ENCODE data around the gene PTPN18. TPM values are rescaled to one million over a fixed set of nuclear protein-coding genes. Genes with fewer than 3 reads are reported as not detected.

Gene PTPN18
- total and polyA plus RNA-seq, 4 donors: 18.2 to 37.6 (median 25.9) TPM

DNA sequence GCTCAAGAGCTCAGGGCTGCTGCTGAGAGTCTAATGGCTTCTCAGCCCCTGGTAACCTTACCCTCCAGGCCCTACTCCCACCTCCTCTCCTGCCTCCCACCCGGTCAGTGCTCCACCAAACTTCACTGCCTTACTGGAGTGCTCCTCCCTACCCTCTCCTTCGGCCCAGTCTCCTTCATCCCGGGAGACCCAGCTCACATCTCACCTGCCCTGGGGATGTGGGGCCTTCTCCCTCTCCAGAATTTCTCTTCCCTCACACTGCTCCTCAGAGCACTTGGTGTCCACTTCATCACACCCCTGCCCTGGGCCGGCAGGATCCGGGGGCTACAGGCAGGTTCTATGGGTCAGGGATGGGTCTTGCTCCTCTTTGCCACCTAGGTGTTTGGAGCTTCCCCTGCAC, 21.6 kb downstream of the PTPN18 start:
- Histone ChIP-seq H3K4me3 (ENCODE audit: low read depth, low read length) (no peak overlapping the region), H3K27ac (ENCODE audit: low read depth, low read length) (no peak overlapping the region), H3K27me3 (ENCODE audit: control insufficient read depth, insufficient read depth, low read length) (no peaks in the 10 kb centered on the region), H3K4me1 (ENCODE audit: control insufficient read depth, insufficient read depth, low read length) (peaks cover 10% of the 10 kb centered on the region), H3K36me3 (ENCODE audit: control insufficient read depth, insufficient read depth, low read length) (peaks cover 4% of the 10 kb centered on the region), H3K9me3 (ENCODE audit: control insufficient read depth, insufficient read depth, low read length) (no peaks in the 10 kb centered on the region)
- DNase-seq (ENCODE audit: low read depth in 4 of 6, low spot score in 6 of 6): no peak
- WGBS (ENCODE audit: insufficient coverage): 94% methylated on average over 5 of the region's 5 CpGs

DNA sequence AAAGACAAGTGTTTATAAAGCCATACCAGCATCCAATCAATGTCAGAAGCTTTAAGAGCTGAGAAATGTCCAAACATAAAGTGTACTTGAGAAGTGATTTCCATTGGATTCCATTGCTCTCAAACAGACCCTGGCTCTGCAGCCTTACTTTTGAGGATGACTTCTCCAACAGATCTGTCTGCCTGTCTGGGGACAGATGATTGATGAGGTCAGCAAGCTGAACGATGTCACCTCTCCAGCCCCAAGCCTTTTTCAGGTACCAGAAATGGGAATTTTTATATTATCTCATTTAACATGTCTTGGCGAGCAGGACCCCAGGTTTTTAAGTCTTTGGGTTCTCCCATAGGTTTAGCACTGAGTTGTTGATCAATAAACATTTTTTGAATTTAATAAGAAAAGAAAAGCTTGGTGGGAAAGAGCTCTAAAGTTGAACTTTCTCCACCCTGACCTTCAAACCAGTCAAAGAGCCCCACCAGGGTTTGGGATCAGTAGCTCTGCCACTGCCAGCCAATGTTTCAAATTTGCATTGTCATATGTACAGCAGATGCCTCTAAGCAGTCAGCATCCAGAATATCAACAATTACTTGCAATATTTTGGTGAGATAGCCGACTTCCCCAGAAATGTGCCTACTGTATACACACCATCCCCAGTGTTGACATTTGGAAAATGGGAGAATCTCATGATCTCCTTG, 22.5 kb downstream of the PTPN18 start:
- no peak for DNase-seq (ENCODE audit: low read depth in 4 of 6, low spot score in 6 of 6)
- H3K9me3 ChIP-seq (ENCODE audit: control insufficient read depth, insufficient read depth, low read length): no peaks in the 10 kb centered on the region
- no CpG with 5 or more reads among the region's 3 CpGs for WGBS (ENCODE audit: insufficient coverage)
- no peak overlapping the region for H3K4me3 ChIP-seq (ENCODE audit: low read depth, low read length)
- peaks cover 4% of the 10 kb centered on the region for H3K36me3 ChIP-seq (ENCODE audit: control insufficient read depth, insufficient read depth, low read length)
- no peaks in the 10 kb centered on the region for H3K27me3 ChIP-seq (ENCODE audit: control insufficient read depth, insufficient read depth, low read length)
- peaks cover 1% of the 10 kb centered on the region for H3K4me1 ChIP-seq (ENCODE audit: control insufficient read depth, insufficient read depth, low read length)
- H3K27ac ChIP-seq (ENCODE audit: low read depth, low read length): no peak overlapping the region

DNA sequence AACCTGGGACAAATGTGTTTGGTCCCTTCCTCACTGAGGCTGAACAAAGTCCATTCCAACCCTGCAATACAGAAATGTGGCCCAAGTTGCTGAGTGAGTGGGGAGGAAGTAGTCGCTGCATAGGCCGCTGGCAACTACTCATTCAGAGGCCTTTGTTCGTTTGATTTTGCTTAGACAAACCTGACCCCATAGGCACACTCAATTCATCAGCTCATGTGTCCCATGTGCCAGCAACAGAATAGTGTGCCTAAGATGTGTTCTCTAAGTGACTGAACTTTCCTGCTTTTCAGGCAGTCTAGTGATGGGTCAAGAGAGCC, 23.0 kb downstream of the PTPN18 start:
- Histone ChIP-seq H3K4me1 (ENCODE audit: control insufficient read depth, insufficient read depth, low read length) (no peaks in the 10 kb centered on the region), H3K36me3 (ENCODE audit: control insufficient read depth, insufficient read depth, low read length) (peaks cover 4% of the 10 kb centered on the region), H3K9me3 (ENCODE audit: control insufficient read depth, insufficient read depth, low read length) (no peaks in the 10 kb centered on the region), H3K27ac (ENCODE audit: low read depth, low read length) (no peak overlapping the region), H3K4me3 (ENCODE audit: low read depth, low read length) (no peak overlapping the region), H3K27me3 (ENCODE audit: control insufficient read depth, insufficient read depth, low read length) (no peaks in the 10 kb centered on the region)
- WGBS (ENCODE audit: insufficient coverage): 100% methylated on average over 1 of the region's 3 CpGs
- no peak for DNase-seq (ENCODE audit: low read depth in 4 of 6, low spot score in 6 of 6)

DNA sequence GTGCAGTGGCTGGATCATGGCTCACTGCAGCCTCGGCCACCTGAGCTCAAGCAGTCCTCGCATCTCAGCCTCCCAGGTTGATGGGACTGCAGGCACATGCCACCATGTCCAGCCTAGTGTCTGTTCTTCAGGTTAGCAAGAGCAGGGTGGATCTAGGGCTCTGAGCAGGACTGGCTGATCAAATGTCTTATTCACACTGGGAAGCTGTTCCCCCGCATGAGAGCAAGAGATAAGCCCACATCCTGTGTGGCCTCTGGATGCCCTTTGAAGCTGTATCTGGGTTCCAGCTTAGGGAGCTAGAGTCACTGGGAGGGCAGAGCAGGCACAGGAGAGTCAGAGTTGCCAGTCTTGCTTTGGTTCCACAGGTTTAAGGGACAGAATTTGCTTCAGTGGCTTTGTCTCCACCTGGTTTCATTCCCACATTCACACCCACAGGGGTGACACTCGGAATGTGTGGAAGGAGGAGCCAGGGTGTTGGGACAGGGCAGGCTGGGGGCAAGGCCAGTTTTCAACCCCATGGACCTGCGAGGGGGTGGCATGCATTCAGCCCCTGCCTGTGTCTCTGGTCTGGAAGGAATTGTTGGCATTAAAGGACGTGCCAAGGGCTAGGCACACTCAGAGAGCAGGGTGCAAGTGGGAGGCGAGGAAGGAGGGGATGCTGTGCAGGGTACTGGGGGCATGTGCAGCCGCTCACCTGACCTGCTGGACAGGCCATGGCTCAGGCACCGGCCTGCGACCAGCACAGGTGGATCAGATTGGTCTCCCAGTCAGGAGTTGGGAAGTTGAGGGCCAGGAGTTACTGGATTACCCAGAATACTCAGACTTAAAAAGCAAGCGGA, 24.5 kb downstream of the PTPN18 start:
- Histone ChIP-seq H3K27me3 (ENCODE audit: control insufficient read depth, insufficient read depth, low read length) (no peaks in the 10 kb centered on the region), H3K4me1 (ENCODE audit: control insufficient read depth, insufficient read depth, low read length) (no peaks in the 10 kb centered on the region), H3K9me3 (ENCODE audit: control insufficient read depth, insufficient read depth, low read length) (no peaks in the 10 kb centered on the region), H3K36me3 (ENCODE audit: control insufficient read depth, insufficient read depth, low read length) (peaks cover 4% of the 10 kb centered on the region), H3K27ac (ENCODE audit: low read depth, low read length) (no peak overlapping the region), H3K4me3 (ENCODE audit: low read depth, low read length) (no peak overlapping the region)
- WGBS (ENCODE audit: insufficient coverage): 94% methylated on average over 8 of the region's 11 CpGs
- no peak for DNase-seq (ENCODE audit: low read depth in 4 of 6, low spot score in 6 of 6)

DNA sequence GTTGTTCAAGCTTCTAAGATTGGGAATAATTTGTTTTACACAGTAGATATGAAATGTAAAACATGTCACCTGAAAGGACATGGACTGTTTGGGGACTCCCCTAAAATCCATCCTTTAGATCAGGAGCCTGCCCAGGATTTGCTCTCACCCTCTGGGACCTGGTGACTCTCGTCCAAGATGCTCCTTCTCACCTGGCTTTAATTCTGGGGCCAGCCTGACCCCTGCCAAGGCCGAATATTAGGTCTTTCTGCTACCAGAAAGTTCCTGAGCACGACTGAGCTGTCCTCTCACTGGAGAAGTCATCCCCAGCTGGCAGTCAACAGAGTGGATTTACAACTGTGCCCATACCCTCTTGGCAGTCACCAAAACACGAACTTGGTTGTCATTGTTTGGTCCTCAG, 25.3 kb downstream of the PTPN18 start:
- DNase-seq (ENCODE audit: low read depth in 4 of 6, low spot score in 6 of 6): no peak
- H3K27ac ChIP-seq (ENCODE audit: low read depth, low read length): no peak overlapping the region
- H3K4me3 ChIP-seq (ENCODE audit: low read depth, low read length): no peak overlapping the region
- peaks cover 4% of the 10 kb centered on the region for H3K36me3 ChIP-seq (ENCODE audit: control insufficient read depth, insufficient read depth, low read length)
- WGBS (ENCODE audit: insufficient coverage): 69% methylated on average over 3 of the region's 4 CpGs
- no peaks in the 10 kb centered on the region for H3K27me3 ChIP-seq (ENCODE audit: control insufficient read depth, insufficient read depth, low read length)
- H3K9me3 ChIP-seq (ENCODE audit: control insufficient read depth, insufficient read depth, low read length): no peaks in the 10 kb centered on the region
- H3K4me1 ChIP-seq (ENCODE audit: control insufficient read depth, insufficient read depth, low read length): no peaks in the 10 kb centered on the region

DNA sequence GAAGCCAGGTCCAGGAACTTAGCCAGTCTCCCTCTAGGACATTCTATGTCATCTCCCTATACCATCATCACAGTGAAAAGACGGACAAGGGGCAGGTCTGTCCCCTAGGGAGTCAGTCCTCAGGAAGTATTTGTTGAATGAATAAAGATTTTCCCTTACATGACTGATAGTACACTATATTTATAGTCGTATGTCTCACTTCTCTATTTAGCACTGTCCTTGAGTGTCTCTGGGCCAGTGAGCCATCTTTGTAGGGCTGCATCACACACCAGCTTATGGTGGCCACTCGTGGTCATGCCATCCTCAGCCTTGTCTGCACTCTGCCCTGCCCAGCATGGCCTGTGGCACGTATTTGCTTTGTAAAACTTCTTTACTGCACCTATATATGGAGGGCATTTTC, 25.8 kb downstream of the PTPN18 start:
- Histone ChIP-seq H3K4me1 (ENCODE audit: control insufficient read depth, insufficient read depth, low read length) (no peaks in the 10 kb centered on the region), H3K27ac (ENCODE audit: low read depth, low read length) (no peak overlapping the region), H3K36me3 (ENCODE audit: control insufficient read depth, insufficient read depth, low read length) (peaks cover 4% of the 10 kb centered on the region), H3K9me3 (ENCODE audit: control insufficient read depth, insufficient read depth, low read length) (no peaks in the 10 kb centered on the region), H3K4me3 (ENCODE audit: low read depth, low read length) (no peak overlapping the region), H3K27me3 (ENCODE audit: control insufficient read depth, insufficient read depth, low read length) (no peaks in the 10 kb centered on the region)
- WGBS (ENCODE audit: insufficient coverage): 92% methylated on average over 2 of the region's 4 CpGs
- DNase-seq (ENCODE audit: low read depth in 4 of 6, low spot score in 6 of 6): no peak

DNA sequence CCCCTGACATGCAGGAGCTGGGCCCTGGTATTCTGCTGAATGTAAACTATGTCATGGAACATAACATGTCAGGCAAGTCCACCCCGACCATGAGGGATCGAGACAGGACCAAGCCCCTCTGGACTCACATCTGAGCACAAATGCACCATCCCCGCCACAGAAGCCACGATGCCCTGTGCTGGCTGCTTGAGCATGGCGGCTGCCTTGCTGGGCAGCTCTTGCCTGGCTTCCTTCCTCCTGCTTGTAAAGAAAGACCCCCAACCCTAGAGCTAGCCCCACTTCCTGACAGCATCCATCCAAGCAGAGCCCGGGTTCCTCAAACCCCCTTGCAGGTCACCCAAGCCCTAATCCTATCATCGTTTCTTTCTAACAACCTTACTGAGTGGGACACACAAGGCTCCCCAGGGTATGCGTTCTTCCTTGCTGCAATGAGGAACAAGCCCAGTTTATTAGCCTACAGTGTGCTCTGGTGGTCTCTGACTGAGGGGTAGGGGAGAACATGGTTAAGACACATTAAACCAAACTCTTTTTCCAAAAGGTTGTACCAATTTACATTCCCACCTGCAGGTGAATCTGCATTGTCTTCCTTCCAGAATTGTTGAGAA, 26.6 kb downstream of the PTPN18 start:
- Histone ChIP-seq H3K4me3 (ENCODE audit: low read depth, low read length) (no peak overlapping the region), H3K36me3 (ENCODE audit: control insufficient read depth, insufficient read depth, low read length) (peaks cover 4% of the 10 kb centered on the region), H3K27ac (ENCODE audit: low read depth, low read length) (no peak overlapping the region), H3K27me3 (ENCODE audit: control insufficient read depth, insufficient read depth, low read length) (no peaks in the 10 kb centered on the region), H3K4me1 (ENCODE audit: control insufficient read depth, insufficient read depth, low read length) (peaks cover 3% of the 10 kb centered on the region), H3K9me3 (ENCODE audit: control insufficient read depth, insufficient read depth, low read length) (no peaks in the 10 kb centered on the region)
- WGBS (ENCODE audit: insufficient coverage): 95% methylated on average over 8 of the region's 8 CpGs
- no peak for DNase-seq (ENCODE audit: low read depth in 4 of 6, low spot score in 6 of 6)

DNA sequence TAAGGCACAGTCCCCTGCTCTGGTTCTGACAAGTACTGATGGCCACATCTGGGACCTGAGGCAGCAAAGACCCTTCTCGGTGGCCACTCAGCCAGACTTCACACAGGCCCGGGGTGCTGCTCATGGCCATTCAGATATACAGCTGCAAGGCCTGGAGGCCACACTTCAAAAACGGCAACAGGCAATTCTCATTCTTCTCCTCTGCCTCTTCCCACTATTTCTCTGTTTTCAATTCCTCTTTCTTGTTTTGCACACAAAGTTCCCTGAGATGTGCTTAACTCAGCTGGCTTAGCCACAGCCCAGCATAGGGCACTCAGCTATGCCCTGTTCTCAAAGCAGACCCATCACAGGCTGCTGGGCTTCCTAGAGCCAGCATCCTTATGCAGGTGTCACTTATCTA, 29.9 kb downstream of the PTPN18 start:
- no peak for DNase-seq (ENCODE audit: low read depth in 4 of 6, low spot score in 6 of 6)
- no peak overlapping the region for H3K27ac ChIP-seq (ENCODE audit: low read depth, low read length)
- no peak overlapping the region for H3K4me3 ChIP-seq (ENCODE audit: low read depth, low read length)
- H3K4me1 ChIP-seq (ENCODE audit: control insufficient read depth, insufficient read depth, low read length): peaks cover 13% of the 10 kb centered on the region
- peaks cover under 1% of the 10 kb centered on the region for H3K36me3 ChIP-seq (ENCODE audit: control insufficient read depth, insufficient read depth, low read length)
- no peaks in the 10 kb centered on the region for H3K9me3 ChIP-seq (ENCODE audit: control insufficient read depth, insufficient read depth, low read length)
- H3K27me3 ChIP-seq (ENCODE audit: control insufficient read depth, insufficient read depth, low read length): no peaks in the 10 kb centered on the region
- 88% methylated on average over 3 of the region's 3 CpGs for WGBS (ENCODE audit: insufficient coverage)

DNA sequence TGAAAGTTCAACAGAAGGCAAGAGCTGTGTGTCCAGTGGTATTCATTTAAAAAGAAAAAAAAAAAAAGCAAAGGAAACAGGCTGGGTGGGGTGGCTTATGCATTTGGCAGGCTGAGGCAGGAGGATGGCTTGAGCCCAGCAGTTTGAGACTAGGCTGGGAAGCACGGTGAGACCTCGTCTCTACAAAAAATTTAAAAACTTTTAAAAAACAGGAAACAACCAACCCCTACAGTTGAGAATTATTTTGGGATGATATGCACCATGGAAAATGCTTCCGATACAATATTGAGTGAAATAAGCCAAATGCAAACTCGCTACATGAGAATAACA, 31.2 kb downstream of the PTPN18 start:
- Histone ChIP-seq H3K9me3 (ENCODE audit: control insufficient read depth, insufficient read depth, low read length) (no peaks in the 10 kb centered on the region), H3K27me3 (ENCODE audit: control insufficient read depth, insufficient read depth, low read length) (no peaks in the 10 kb centered on the region), H3K27ac (ENCODE audit: low read depth, low read length) (no peak overlapping the region), H3K4me3 (ENCODE audit: low read depth, low read length) (no peak overlapping the region), H3K4me1 (ENCODE audit: control insufficient read depth, insufficient read depth, low read length) (peaks cover 22% of the 10 kb centered on the region), H3K36me3 (ENCODE audit: control insufficient read depth, insufficient read depth, low read length) (no peaks in the 10 kb centered on the region)
- DNase-seq (ENCODE audit: low read depth in 4 of 6, low spot score in 6 of 6): no peak
- no CpG with 5 or more reads among the region's 4 CpGs for WGBS (ENCODE audit: insufficient coverage)

DNA sequence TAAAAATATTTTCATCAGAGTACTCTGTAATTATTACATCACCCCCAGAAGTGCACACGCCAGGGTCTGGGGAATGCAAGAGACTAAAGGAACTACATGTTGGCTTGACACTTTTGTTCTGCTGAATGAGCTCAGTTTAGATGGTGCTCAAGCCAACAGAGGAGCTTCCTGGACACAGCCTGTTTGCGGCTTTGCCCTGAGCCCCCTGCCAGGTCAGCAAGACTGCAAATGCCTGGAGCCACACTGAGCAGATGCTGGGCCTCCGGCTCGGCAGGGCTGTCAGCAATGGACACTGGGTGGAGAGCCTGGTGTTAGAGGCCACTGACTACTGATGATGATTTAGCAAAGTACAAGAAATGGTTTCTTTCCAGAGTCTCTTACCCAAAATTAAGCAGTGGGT, 31.9 kb downstream of the PTPN18 start:
- Histone ChIP-seq H3K9me3 (ENCODE audit: control insufficient read depth, insufficient read depth, low read length) (no peaks in the 10 kb centered on the region), H3K27ac (ENCODE audit: low read depth, low read length) (no peak overlapping the region), H3K4me1 (ENCODE audit: control insufficient read depth, insufficient read depth, low read length) (peaks cover 27% of the 10 kb centered on the region), H3K4me3 (ENCODE audit: low read depth, low read length) (no peak overlapping the region), H3K27me3 (ENCODE audit: control insufficient read depth, insufficient read depth, low read length) (no peaks in the 10 kb centered on the region), H3K36me3 (ENCODE audit: control insufficient read depth, insufficient read depth, low read length) (no peaks in the 10 kb centered on the region)
- 30% methylated on average over 4 of the region's 4 CpGs for WGBS (ENCODE audit: insufficient coverage)
- no peak for DNase-seq (ENCODE audit: low read depth in 4 of 6, low spot score in 6 of 6)
